ENCODE data around the gene LNX2.

GRCh38 chr13:27641711-27642502 is 21.6 kb upstream of the LNX2 start:
- no peak for TF ChIP-seq CTCF (IDR thresholded peaks at IDR 0.05)
- no peak for TF ChIP-seq POLR2A (IDR thresholded peaks at IDR 0.05)
- TF ChIP-seq EP300 (IDR thresholded peaks at IDR 0.05) = no peak
